K562 (cell line): ENCODE measurements around the gene ADPGK. TPM values are rescaled to one million over a fixed set of nuclear protein-coding genes. Genes with fewer than 3 reads are reported as not detected.

Source experiments
- AFF1 ChIP-seq, 2 experiments: fragments of 450-650 bp; IDR thresholded peaks; 2 replicates each; pipeline ENCODE4 v1.6.1; 2018; ENCODE audit warnings: mild to moderate bottlenecking in 2 of 2, low read depth in 1 of 2; ENCODE audit not compliant: partially characterized antibody in 2 of 2
- CEBPG ChIP-seq, 3 experiments: fragments of 200-800 bp in 1 of 3; sonication (Bioruptor generic) in 1 of 3; sonication (generic) in 1 of 3; formaldehyde crosslinking in 1 of 3; IDR thresholded peaks in 2 of 3; conservative IDR thresholded peaks in 1 of 3; 2 replicates each; pipeline versions ENCODE4 v1.6.1 to v1.8.0; 2016 to 2022; ENCODE audit warnings: missing compliant biosample characterization in 2 of 3, missing genetic modification characterization in 2 of 3, mild to moderate bottlenecking in 1 of 3, missing genetic modification reagents in 1 of 3
- CTBP1 ChIP-seq: fragments of 450-650 bp; IDR thresholded peaks from 2 replicates; pipeline ENCODE4 v1.6.1; 2016; ENCODE audit warnings: borderline replicate concordance
- FOXA3 ChIP-seq, 2 experiments: fragments of 450-650 bp in 1 of 2; sonication (generic) in 1 of 2; formaldehyde crosslinking; IDR thresholded peaks in 1 of 2; conservative IDR thresholded peaks in 1 of 2; 2 replicates each; pipeline versions ENCODE4 v1.4.0 to v1.8.0; 2020 to 2022; ENCODE audit warnings: mild to moderate bottlenecking in 2 of 2, missing genetic modification reagents in 1 of 2
- JUN ChIP-seq, 2 experiments: sonication (generic) in 1 of 2; formaldehyde crosslinking in 1 of 2; IDR thresholded peaks; 2 replicates each; pipeline versions ENCODE4 v1.6.1 to v1.8.0; 2012 to 2022; ENCODE audit warnings: borderline replicate concordance in 2 of 2, mild to moderate bottlenecking in 2 of 2, improper control_type of control experiment in 1 of 2, low read depth in 1 of 2, low read length in 1 of 2, missing genetic modification reagents in 1 of 2
- MIER1 ChIP-seq: fragments of 450-650 bp; IDR thresholded peaks from 2 replicates; pipeline ENCODE4 v1.6.1; 2016; ENCODE audit warnings: antibody characterized with exemption, mild to moderate bottlenecking, low read depth
- NCOA4 ChIP-seq: fragments of 450-650 bp; IDR thresholded peaks from 2 replicates; pipeline ENCODE4 v1.6.1; 2018; ENCODE audit warnings: mild to moderate bottlenecking; ENCODE audit not compliant: partially characterized antibody
- NCOA6 ChIP-seq: fragments of 450-650 bp; IDR thresholded peaks from 2 replicates; pipeline ENCODE4 v1.6.1; 2017; ENCODE audit warnings: mild to moderate bottlenecking
- PRMT5 ChIP-seq: sonication (generic); formaldehyde crosslinking; IDR thresholded peaks from 2 replicates; pipeline ENCODE4 v1.5.0; 2020; ENCODE audit warnings: missing genetic modification reagents
- RBM25 ChIP-seq: fragments of 200-400 bp; formaldehyde crosslinking; IDR thresholded peaks from 2 replicates; pipeline ENCODE4 v1.6.1; 2018; ENCODE audit warnings: low read length, low read depth, moderate library complexity; ENCODE audit not compliant: severe bottlenecking
- RBM34 ChIP-seq: fragments of 200-400 bp; formaldehyde crosslinking; IDR thresholded peaks from 2 replicates; pipeline ENCODE4 v1.6.1; 2018; ENCODE audit warnings: low read length, borderline replicate concordance; ENCODE audit not compliant: insufficient read depth
- RUNX1 ChIP-seq: sonication (generic); IDR thresholded peaks from 2 replicates; pipeline ENCODE4 v1.6.1; 2016; ENCODE audit warnings: antibody characterized with exemption, low read depth
- SRSF3 ChIP-seq: fragments of 200-400 bp; formaldehyde crosslinking; IDR thresholded peaks from 2 replicates; pipeline ENCODE4 v1.6.1; 2016; ENCODE audit warnings: mild to moderate bottlenecking, low read length, moderate library complexity; ENCODE audit not compliant: insufficient read depth
- ZBTB26 ChIP-seq: fragments of 450-650 bp; formaldehyde crosslinking; IDR thresholded peaks from 2 replicates; pipeline ENCODE4 v1.4.0; 2022; ENCODE audit warnings: missing genetic modification characterization
- ZNF589 ChIP-seq: fragments of 200-800 bp; sonication (Bioruptor generic); IDR thresholded peaks from 2 replicates; pipeline ENCODE4 v1.6.1; 2016; ENCODE audit warnings: low read depth, missing genetic modification characterization, missing compliant biosample characterization
- polyA plus RNA-seq, 8 experiments: library from polyadenylated mRNA; depleted of rRNA in 4 of 8; stranded (reverse) in 5 of 8; unstranded in 3 of 8; fragments of >200 nt; fragmentation: Nextera tagmentation in 2 of 8; fragmentation: Illumina TruSeq in 1 of 8; extraction: Ambion mirVana in 2 of 8; extraction: Trizol in 1 of 8; gene quantifications; 2 replicates each; pipeline versions ENCODE4 v1.2.1 to v1.2.3, GENCODE V29; 2011 to 2014; ENCODE audit warnings: inconsistent platforms in 1 of 8, missing spikeins in 1 of 8
- total RNA-seq, 7 experiments: library from RNA; depleted of rRNA in 6 of 7; stranded (reverse); fragments of >200 nt in 6 of 7; fragmentation: Illumina TruSeq in 2 of 7; extraction: Trizol in 2 of 7; gene quantifications; 2 replicates each; pipeline versions ENCODE4 v1.2.1 to v1.2.3, GENCODE V29; 2011 to 2021; ENCODE audit warnings: low replicate concordance in 1 of 7
- TF ChIP-seq, protein P1 (sequence below): fragments of 250-450 bp; sonication (Bioruptor Pico); IDR thresholded peaks from 2 replicates; pipeline ENCODE4 v1.4.0; 2020; ENCODE audit warnings: mild to moderate bottlenecking, moderate library complexity
- TF ChIP-seq, protein P2 (sequence below): fragments of 450-650 bp; formaldehyde crosslinking; IDR thresholded peaks from 2 replicates; pipeline ENCODE4 v1.4.0; 2020; ENCODE audit warnings: mild to moderate bottlenecking, mixed read lengths

The ADPGK gene
- total and polyA plus RNA-seq, 9 of the 15 experiments (the other 6 are each of a cell fraction or from before 2014, with no cell fraction given), result 13.4 to 97.4 (median 48.5) TPM

GRCh38 chr15:72782274-72783003 lies 1.1 kb downstream of the ADPGK start (continued):
- no peak for TF ChIP-seq AFF1 (IDR thresholded peaks at IDR 0.05; ENCODE audit: low read depth in 1 of 2, partially characterized antibody in 2 of 2)
- TF ChIP-seq, protein P1, sequence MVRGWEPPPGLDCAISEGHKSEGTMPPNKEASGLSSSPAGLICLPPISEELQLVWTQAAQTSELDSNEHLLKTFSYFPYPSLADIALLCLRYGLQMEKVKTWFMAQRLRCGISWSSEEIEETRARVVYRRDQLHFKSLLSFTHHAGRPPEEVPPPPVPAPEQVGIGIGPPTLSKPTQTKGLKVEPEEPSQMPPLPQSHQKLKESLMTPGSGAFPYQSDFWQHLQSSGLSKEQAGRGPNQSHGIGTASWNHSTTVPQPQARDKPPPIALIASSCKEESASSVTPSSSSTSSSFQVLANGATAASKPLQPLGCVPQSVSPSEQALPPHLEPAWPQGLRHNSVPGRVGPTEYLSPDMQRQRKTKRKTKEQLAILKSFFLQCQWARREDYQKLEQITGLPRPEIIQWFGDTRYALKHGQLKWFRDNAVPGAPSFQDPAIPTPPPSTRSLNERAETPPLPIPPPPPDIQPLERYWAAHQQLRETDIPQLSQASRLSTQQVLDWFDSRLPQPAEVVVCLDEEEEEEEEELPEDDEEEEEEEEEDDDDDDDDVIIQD (CRISPR knock-in tag), result no peak
- TF ChIP-seq RBM34, result no peak
- TF ChIP-seq ZNF589 (CRISPR knock-in tag), result no peak
- TF ChIP-seq, protein P2, sequence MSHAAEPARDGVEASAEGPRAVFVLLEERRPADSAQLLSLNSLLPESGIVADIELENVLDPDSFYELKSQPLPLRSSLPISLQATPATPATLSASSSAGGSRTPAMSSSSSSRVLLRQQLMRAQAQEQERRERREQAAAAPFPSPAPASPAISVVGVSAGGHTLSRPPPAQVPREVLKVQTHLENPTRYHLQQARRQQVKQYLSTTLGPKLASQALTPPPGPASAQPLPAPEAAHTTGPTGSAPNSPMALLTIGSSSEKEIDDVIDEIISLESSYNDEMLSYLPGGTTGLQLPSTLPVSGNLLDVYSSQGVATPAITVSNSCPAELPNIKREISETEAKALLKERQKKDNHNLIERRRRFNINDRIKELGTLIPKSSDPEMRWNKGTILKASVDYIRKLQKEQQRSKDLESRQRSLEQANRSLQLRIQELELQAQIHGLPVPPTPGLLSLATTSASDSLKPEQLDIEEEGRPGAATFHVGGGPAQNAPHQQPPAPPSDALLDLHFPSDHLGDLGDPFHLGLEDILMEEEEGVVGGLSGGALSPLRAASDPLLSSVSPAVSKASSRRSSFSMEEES (CRISPR knock-in tag), result no peak
- no peak for TF ChIP-seq FOXA3 (CRISPR knock-in tag; conservative IDR thresholded peaks at IDR 0.05 in 1 of 2, IDR thresholded peaks at IDR 0.05 in 1 of 2)
- TF ChIP-seq MIER1, result no peak
- no peak for TF ChIP-seq SRSF3
- TF ChIP-seq NCOA4, result no peak
- no peak for TF ChIP-seq CEBPG (CRISPR knock-in tag; IDR thresholded peaks at IDR 0.05)
- 0 out of 4 replicates have a peak, but pooled peaks of 1 of the 2 experiments have one; percentile 19 for TF ChIP-seq CEBPG (tag; conservative IDR thresholded peaks at IDR 0.05 in 1 of 2, IDR thresholded peaks at IDR 0.05 in 1 of 2)
- TF ChIP-seq NCOA6, result no peak
- TF ChIP-seq RUNX1, result no peak
- no peak for TF ChIP-seq ZBTB26 (CRISPR knock-in tag)
- no peak for TF ChIP-seq PRMT5 (CRISPR knock-in tag)
- no peak for TF ChIP-seq RBM25
- TF ChIP-seq JUN (IDR thresholded peaks at IDR 0.05; ENCODE audit: borderline replicate concordance, low read depth, low read length), result no peak
- TF ChIP-seq JUN (CRISPR knock-in tag; IDR thresholded peaks at IDR 0.05; ENCODE audit: borderline replicate concordance), result no peak
- TF ChIP-seq CTBP1, result no peak
